Natural killer cell (primary cell): ENCODE results near the gene CROCC2. TPM values are rescaled to one million over a fixed set of nuclear protein-coding genes. Genes with fewer than 3 reads are reported as not detected.
A peak's percentile ranks its signal among the peaks of the same experiment; 100 is the strongest.

ENCODE experiments used
- ATAC-seq, 3 donors: fragments of 150-1000 bp in 2 of 3; fragments of 200-7000 bp in 1 of 3; cut with Tn5 transposase; 1 replicate in 1 of 3; 2 replicates in 2 of 3; pipeline ENCODE4 v1.10.0; 2021; ENCODE audit warnings: mild to moderate bottlenecking in 2 of 3, moderate library complexity in 2 of 3
- DNase-seq, 2 donors: peaks; one replicate each; pipeline versions ENCODE4 v3.0.0 to v3.0.0-alpha.2; 2013 to 2021; ENCODE audit warnings: mixed read lengths in 1 of 2
- H3K27ac ChIP-seq: one replicate; pipeline ENCODE4 v1.5.1; 2013; ENCODE audit warnings: mild to moderate bottlenecking, low read length
- H3K27me3 ChIP-seq: one replicate; pipeline ENCODE4 v1.6.1; 2013; ENCODE audit warnings: low read length; ENCODE audit not compliant: control insufficient read depth, insufficient read depth
- H3K36me3 ChIP-seq: one replicate; pipeline ENCODE4 v1.6.1; 2013; ENCODE audit warnings: low read length; ENCODE audit not compliant: control insufficient read depth, insufficient read depth
- H3K4me1 ChIP-seq: one replicate; pipeline ENCODE4 v1.6.1; 2013; ENCODE audit warnings: low read length; ENCODE audit not compliant: control insufficient read depth, insufficient read depth
- H3K4me3 ChIP-seq: one replicate; pipeline ENCODE4 v1.5.1; 2013; ENCODE audit warnings: low read length
- H3K9me3 ChIP-seq: one replicate; pipeline ENCODE4 v1.6.1; 2013; ENCODE audit warnings: low read length; ENCODE audit not compliant: control insufficient read depth, insufficient read depth
- H3K27ac Mint-ChIP-seq, 2 donors: one replicate each; pipeline ENCODE4 v1.8.0; 2022; ENCODE audit warnings: mild to moderate bottlenecking in 2 of 2, mixed read lengths in 2 of 2, moderate library complexity in 1 of 2
- H3K27me3 Mint-ChIP-seq, 2 donors: one replicate each; pipeline ENCODE4 v1.8.0; 2022; ENCODE audit warnings: low read depth in 2 of 2, mixed read lengths in 2 of 2
- H3K36me3 Mint-ChIP-seq: one replicate; pipeline ENCODE4 v1.8.0; 2022; ENCODE audit warnings: mixed read lengths
- H3K4me1 Mint-ChIP-seq, 2 donors: one replicate each; pipeline ENCODE4 v1.8.0; 2022; ENCODE audit warnings: mixed read lengths in 2 of 2
- H3K4me3 Mint-ChIP-seq: one replicate; pipeline ENCODE4 v1.8.0; 2022; ENCODE audit warnings: mild to moderate bottlenecking, moderate library complexity, mixed read lengths
- H3K9me3 Mint-ChIP-seq, 2 donors: one replicate each; pipeline ENCODE4 v1.8.0; 2022; ENCODE audit warnings: mixed read lengths in 2 of 2
- CTCF ChIP-seq: fragments of 200-600 bp; IDR thresholded peaks from one replicate; pipeline ENCODE4 v1.8.0; 2022; ENCODE audit warnings: antibody characterized with exemption
- WGBS: methylation state at CpG from one replicate; pipeline ENCODE4 v1.1.7; 2013; ENCODE audit warnings: missing lambda C conversion rate; ENCODE audit not compliant: insufficient coverage; 5-methylcytosine and 5-hydroxymethylcytosine counted together
- intact Hi-C: fragments of 100-400 bp; cut with micrococcal nuclease; formaldehyde crosslinking; loops from one replicate; pipeline ENCODE4 v1.14.2; 2022
- total RNA-seq, 4 donors: library from RNA; stranded (reverse); fragments of 120-200 nt in 1 of 4; gene quantifications; one replicate each; pipeline versions ENCODE4 v1.2.3 to v1.2.4, GENCODE V29; 2013 to 2022

The CROCC2 gene
- total RNA-seq, 3 donors from 2014 or later (not counting 1 experiment from before 2014, with no cell fraction given) = 0.14 TPM; not detected in 2

- whole genome bisulfite sequencing = 92% methylated on average over 8 of the region's 8 CpGs
- Histone ChIP-seq H3K4me3 (no peak overlapping the region), H3K9me3 (no peaks in the 10 kb centered on the region), H3K27ac (no peak overlapping the region), H3K4me1 (no peaks in the 10 kb centered on the region), H3K36me3 (no peaks in the 10 kb centered on the region), H3K27me3 (no peaks in the 10 kb centered on the region)
- Mint-ChIP-seq H3K4me1 (no peaks in the 10 kb centered on the region), H3K27me3 (peaks cover 7 to 10% of the 10 kb centered on the region in 2 donors), H3K36me3 (no peaks in the 10 kb centered on the region), H3K4me3 (no peak overlapping the region), H3K27ac (no peak overlapping the region), H3K9me3 (no peaks in the 10 kb centered on the region)
- intact Hi-C loops = no loop called here
- peak in 1 of 2 donors; percentile 4 for DNase-seq
- no peak for TF ChIP-seq CTCF
- ATAC-seq = no peak
Measured at GRCh38 chr2:240948086-240948485, 42.0 kb downstream of the CROCC2 start.

GRCh38 chr2:240948905-240949790 lies 43.0 kb downstream of the CROCC2 start:
- no peak overlapping the region for H3K4me3 Mint-ChIP-seq
- H3K36me3 Mint-ChIP-seq = no peaks in the 10 kb centered on the region
- H3K4me1 ChIP-seq = no peaks in the 10 kb centered on the region
- no peaks in the 10 kb centered on the region for H3K36me3 ChIP-seq
- TF ChIP-seq CTCF = no peak
- ATAC-seq (no peak), DNase-seq (peak in 1 of 2 donors; percentile 6)
- no peaks in the 10 kb centered on the region for H3K4me1 Mint-ChIP-seq
- no peak overlapping the region for H3K27ac ChIP-seq
- intact Hi-C loops = no loop called here
- H3K27ac Mint-ChIP-seq = no peak overlapping the region
- H3K9me3 ChIP-seq = no peaks in the 10 kb centered on the region
- no peaks in the 10 kb centered on the region for H3K9me3 Mint-ChIP-seq
- H3K4me3 ChIP-seq = no peak overlapping the region
- WGBS = 87% methylated on average over 23 of the region's 23 CpGs
- no peaks in the 10 kb centered on the region for H3K27me3 ChIP-seq
- peaks cover 5 to 10% of the 10 kb centered on the region in 2 donors for H3K27me3 Mint-ChIP-seq

- H3K9me3 ChIP-seq = no peaks in the 10 kb centered on the region
- Mint-ChIP-seq H3K36me3 (no peaks in the 10 kb centered on the region), H3K27ac (no peak overlapping the region), H3K9me3 (no peaks in the 10 kb centered on the region), H3K4me3 (no peak overlapping the region), H3K4me1 (no peaks in the 10 kb centered on the region), H3K27me3 (peaks cover 0 to 10% of the 10 kb centered on the region in 2 donors)
- H3K27ac ChIP-seq = no peak overlapping the region
- intact Hi-C loops = no loop called here
- no peak overlapping the region for H3K4me3 ChIP-seq
- TF ChIP-seq CTCF = no peak
- ATAC-seq = no peak
- WGBS = 90% methylated on average over 14 of the region's 14 CpGs
- no peaks in the 10 kb centered on the region for H3K27me3 ChIP-seq
- no peaks in the 10 kb centered on the region for H3K36me3 ChIP-seq
- peak in 1 of 2 donors; percentile 4 for DNase-seq
- H3K4me1 ChIP-seq = no peaks in the 10 kb centered on the region
Measured at GRCh38 chr2:240949791-240950705, 43.9 kb downstream of the CROCC2 start.
